GM23248 (cell line): Measurements from ENCODE around the gene GEMIN5.

Experiments used
- EZH2 ChIP-seq: fragments of 200-600 bp; sonication (generic); IDR thresholded peaks from 2 replicates; pipeline ENCODE4 v1.6.1; 2018; ENCODE audit warnings: antibody characterized with exemption, mild to moderate bottlenecking; ENCODE audit not compliant: insufficient read depth, poor library complexity, severe bottlenecking
- EZH2phosphoT487 ChIP-seq: fragments of 200-600 bp; sonication (generic); IDR thresholded peaks from 2 replicates; pipeline ENCODE4 v1.6.1; 2018; ENCODE audit warnings: antibody characterized with exemption, moderate library complexity, mild to moderate bottlenecking, low read depth; ENCODE audit not compliant: insufficient read depth

DNA sequence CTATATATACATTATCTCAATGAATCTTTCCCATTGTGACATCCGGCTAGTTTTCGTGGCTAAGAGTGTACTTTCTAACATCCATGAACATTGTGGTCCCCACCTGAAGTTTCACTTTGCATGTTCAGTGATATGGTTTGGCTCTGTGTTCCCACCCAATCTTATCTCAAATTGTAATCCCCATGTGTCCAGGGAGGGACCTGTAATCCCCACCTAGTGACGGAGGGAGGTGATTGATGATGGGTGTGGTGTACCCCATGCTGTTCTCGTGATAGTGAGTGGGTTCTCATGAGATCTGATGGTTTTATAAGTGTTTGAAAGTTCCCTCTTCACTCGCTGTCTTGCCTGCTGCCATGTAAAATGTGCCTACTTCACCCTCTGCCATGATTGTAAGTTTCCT, 30.9 kb upstream of the GEMIN5 start:
- TF ChIP-seq EZH2phosphoT487 = no peak
- TF ChIP-seq EZH2 = no peak
